ENCODE data around the gene TMEM131. TPM values are rescaled to one million over a fixed set of nuclear protein-coding genes. Genes with fewer than 3 reads are reported as not detected.

The TMEM131 gene
- total RNA-seq, 1 donor from 2014 or later, result 41.7 TPM

GRCh38 chr2:97735161-97735561, 260.6 kb downstream of the TMEM131 start:
- no peak overlapping the region for H3K4me3 Mint-ChIP-seq
- no peak for DNase-seq
- H3K27ac Mint-ChIP-seq, result no peak overlapping the region

GRCh38 chr2:97734061-97735051, 261.4 kb downstream of the TMEM131 start:
- H3K27me3 Mint-ChIP-seq, result no peaks in the 10 kb centered on the region
- no peak overlapping the region for H3K4me3 Mint-ChIP-seq
- no peak overlapping the region for H3K27ac Mint-ChIP-seq
- peaks cover 67% of the 10 kb centered on the region for H3K36me3 Mint-ChIP-seq (ENCODE audit: low read depth)
- peaks cover 16% of the 10 kb centered on the region for H3K4me1 Mint-ChIP-seq
- no peaks in the 10 kb centered on the region for H3K9me3 Mint-ChIP-seq
- DNase-seq, result no peak
- intact Hi-C loops (cut with micrococcal nuclease), result no loop called here

More at GRCh38 chr2:97735161-97735561, 260.6 kb downstream of the TMEM131 start:
- H3K27me3 Mint-ChIP-seq, result no peaks in the 10 kb centered on the region
- peaks cover 16% of the 10 kb centered on the region for H3K4me1 Mint-ChIP-seq
- H3K9me3 Mint-ChIP-seq, result no peaks in the 10 kb centered on the region
- H3K36me3 Mint-ChIP-seq (ENCODE audit: low read depth), result peaks cover 63% of the 10 kb centered on the region
- intact Hi-C loops (cut with micrococcal nuclease), result no loop called here

GRCh38 chr2:97733341-97734035, 262.3 kb downstream of the TMEM131 start:
- Mint-ChIP-seq H3K4me3 (no peak overlapping the region), H3K36me3 (ENCODE audit: low read depth) (peaks cover 68% of the 10 kb centered on the region), H3K4me1 (peaks cover 10% of the 10 kb centered on the region), H3K9me3 (peaks cover 3% of the 10 kb centered on the region), H3K27ac (no peak overlapping the region), H3K27me3 (no peaks in the 10 kb centered on the region)
- intact Hi-C loops (cut with micrococcal nuclease), result no loop called here
- no peak for DNase-seq

- H3K27me3 Mint-ChIP-seq, result no peaks in the 10 kb centered on the region
- H3K4me1 Mint-ChIP-seq, result peaks cover 14% of the 10 kb centered on the region
- H3K9me3 Mint-ChIP-seq, result peaks cover 3% of the 10 kb centered on the region
- DNase-seq, result no peak
- no peak overlapping the region for H3K4me3 Mint-ChIP-seq
- H3K27ac Mint-ChIP-seq, result no peak overlapping the region
- peaks cover 70% of the 10 kb centered on the region for H3K36me3 Mint-ChIP-seq (ENCODE audit: low read depth)
- intact Hi-C loops (cut with micrococcal nuclease), result no loop called here
These were observed 263.1 kb downstream of the TMEM131 start for GRCh38 chr2:97732436-97733340.

GRCh38 chr2:97731274-97732020, 264.3 kb downstream of the TMEM131 start:
- Mint-ChIP-seq H3K4me3 (no peak overlapping the region), H3K27me3 (no peaks in the 10 kb centered on the region), H3K9me3 (peaks cover 6% of the 10 kb centered on the region)

GRCh38 chr2:97730245-97730644, 265.5 kb downstream of the TMEM131 start:
- Mint-ChIP-seq H3K27ac (no peak overlapping the region), H3K36me3 (ENCODE audit: low read depth) (peaks cover 81% of the 10 kb centered on the region), H3K4me3 (no peak overlapping the region), H3K27me3 (no peaks in the 10 kb centered on the region), H3K9me3 (peaks cover 6% of the 10 kb centered on the region), H3K4me1 (peaks cover 23% of the 10 kb centered on the region)
- intact Hi-C loops (cut with micrococcal nuclease), result no loop called here
- DNase-seq, result no peak

More at GRCh38 chr2:97731274-97732020, 264.3 kb downstream of the TMEM131 start:
- peak overlapping the region; percentile 70 for H3K27ac Mint-ChIP-seq
- H3K36me3 Mint-ChIP-seq (ENCODE audit: low read depth), result peaks cover 73% of the 10 kb centered on the region
- no peak for DNase-seq
- peaks cover 19% of the 10 kb centered on the region for H3K4me1 Mint-ChIP-seq
- intact Hi-C loops (cut with micrococcal nuclease), result no loop called here

- no peaks in the 10 kb centered on the region for H3K27me3 Mint-ChIP-seq
- intact Hi-C loops (cut with micrococcal nuclease), result no loop called here
- H3K27ac Mint-ChIP-seq, result peak overlapping the region; percentile 54
- H3K36me3 Mint-ChIP-seq (ENCODE audit: low read depth), result peaks cover 91% of the 10 kb centered on the region
- H3K4me1 Mint-ChIP-seq, result peaks cover 28% of the 10 kb centered on the region
- no peak overlapping the region for H3K4me3 Mint-ChIP-seq
- no peak for DNase-seq
- peaks cover 6% of the 10 kb centered on the region for H3K9me3 Mint-ChIP-seq
These were observed 267.5 kb downstream of the TMEM131 start for GRCh38 chr2:97728091-97728731.

GRCh38 chr2:97727296-97727695, 268.5 kb downstream of the TMEM131 start:
- Mint-ChIP-seq H3K36me3 (ENCODE audit: low read depth) (peaks cover 95% of the 10 kb centered on the region), H3K27ac (no peak overlapping the region), H3K9me3 (peaks cover 6% of the 10 kb centered on the region), H3K27me3 (no peaks in the 10 kb centered on the region), H3K4me3 (no peak overlapping the region), H3K4me1 (peaks cover 31% of the 10 kb centered on the region)
- DNase-seq, result no peak
- intact Hi-C loops (cut with micrococcal nuclease), result no loop called here

- peaks cover 32% of the 10 kb centered on the region for H3K4me1 Mint-ChIP-seq
- no peak overlapping the region for H3K4me3 Mint-ChIP-seq
- no peak for DNase-seq
- peaks cover 6% of the 10 kb centered on the region for H3K9me3 Mint-ChIP-seq
- no peak overlapping the region for H3K27ac Mint-ChIP-seq
- intact Hi-C loops (cut with micrococcal nuclease), result no loop called here
- H3K36me3 Mint-ChIP-seq (ENCODE audit: low read depth), result peaks cover 88% of the 10 kb centered on the region
- no peaks in the 10 kb centered on the region for H3K27me3 Mint-ChIP-seq
These were observed 269.3 kb downstream of the TMEM131 start for GRCh38 chr2:97726261-97727064.

GRCh38 chr2:97724946-97725688, 270.6 kb downstream of the TMEM131 start:
- Mint-ChIP-seq H3K9me3 (peaks cover 6% of the 10 kb centered on the region), H3K36me3 (ENCODE audit: low read depth) (peaks cover 84% of the 10 kb centered on the region), H3K27ac (no peak overlapping the region), H3K4me1 (peaks cover 39% of the 10 kb centered on the region), H3K4me3 (no peak overlapping the region), H3K27me3 (no peaks in the 10 kb centered on the region)
- DNase-seq, result no peak
- intact Hi-C loops (cut with micrococcal nuclease), result no loop called here

GRCh38 chr2:97724501-97724900, 271.2 kb downstream of the TMEM131 start:
- Mint-ChIP-seq H3K27me3 (no peaks in the 10 kb centered on the region), H3K9me3 (peaks cover 6% of the 10 kb centered on the region), H3K36me3 (ENCODE audit: low read depth) (peaks cover 82% of the 10 kb centered on the region), H3K27ac (no peak overlapping the region), H3K4me1 (peaks cover 44% of the 10 kb centered on the region), H3K4me3 (no peak overlapping the region)
- no peak for DNase-seq
- intact Hi-C loops (cut with micrococcal nuclease), result no loop called here

Measured in activated CD4-positive, alpha-beta T cell treated with anti-CD3 and anti-CD28 coated beads, Interleukin-2, amount 10 ng/mL, durations not matched to agents 24 days and 14 days (primary cell).